Activated T-helper 2 cell treated with anti-CD3 and anti-CD28 coated beads, Interferon-gamma antibody, Interleukin-2, Interleukin-4, amounts not matched to agents 10 μg/mL and 5 μg/mL and 100 μg/mL, durations not matched to agents 14 hours and 24 hours and 36 hours (primary cell): Measurements from ENCODE around the gene PAPPA2. TPM values are rescaled to one million over a fixed set of nuclear protein-coding genes. Genes with fewer than 3 reads are reported as not detected.

Experiments
- DNase-seq: peaks from one replicate; pipeline ENCODE4 v3.0.0; 2021; ENCODE audit warnings: low spot score
- H3K27ac Mint-ChIP-seq: one replicate; pipeline ENCODE4 v1.8.0; 2021; ENCODE audit warnings: mixed read lengths
- H3K27me3 Mint-ChIP-seq: one replicate; pipeline ENCODE4 v1.8.0; 2021; ENCODE audit warnings: low read depth, mixed read lengths
- H3K36me3 Mint-ChIP-seq: one replicate; pipeline ENCODE4 v1.8.0; 2021; ENCODE audit warnings: low read depth, mixed read lengths
- H3K4me1 Mint-ChIP-seq: one replicate; pipeline ENCODE4 v1.8.0; 2021; ENCODE audit warnings: low read depth, mixed read lengths
- H3K4me3 Mint-ChIP-seq: one replicate; pipeline ENCODE4 v1.8.0; 2021; ENCODE audit warnings: low read depth, mild to moderate bottlenecking, moderate library complexity, mixed read lengths
- H3K9me3 Mint-ChIP-seq: one replicate; pipeline ENCODE4 v1.8.0; 2021; ENCODE audit warnings: mixed read lengths
- intact Hi-C: fragments of 100-400 bp; cut with micrococcal nuclease; formaldehyde crosslinking; loops from one replicate; pipeline ENCODE4 v1.15.1; 2023
- total RNA-seq: library from RNA; stranded (reverse); gene quantifications from 2 replicates; pipeline ENCODE4 v1.2.3, GENCODE V29; 2022

Gene PAPPA2
- total RNA-seq, 1 donor from 2014 or later = 0.05 TPM

DNA sequence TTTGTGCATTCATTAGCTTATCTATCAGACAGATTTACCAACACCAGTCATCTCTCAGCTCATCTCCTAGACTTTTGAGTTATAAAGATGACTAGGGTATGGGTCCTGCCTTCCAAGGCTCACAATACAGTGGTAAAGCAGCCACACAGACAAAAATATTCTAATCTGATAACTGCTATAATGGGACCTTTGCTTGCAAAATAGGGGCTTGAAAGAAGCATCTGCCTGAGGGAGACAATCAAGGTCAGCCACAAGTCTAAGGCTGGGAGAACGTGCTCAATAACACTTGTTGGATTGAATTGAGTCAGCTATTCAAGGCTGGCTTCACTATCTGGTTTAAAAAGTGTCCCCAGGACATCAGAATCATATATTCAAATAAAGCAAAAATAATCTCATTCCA is 1.4 kb upstream of the PAPPA2 start:
- H3K4me3 Mint-ChIP-seq = no peak overlapping the region
- no peaks in the 10 kb centered on the region for H3K36me3 Mint-ChIP-seq
- DNase-seq = no peak
- no peaks in the 10 kb centered on the region for H3K9me3 Mint-ChIP-seq
- no peak overlapping the region for H3K27ac Mint-ChIP-seq
- H3K4me1 Mint-ChIP-seq = no peaks in the 10 kb centered on the region
- H3K27me3 Mint-ChIP-seq = no peaks in the 10 kb centered on the region
- intact Hi-C loops = no loop called here

DNA sequence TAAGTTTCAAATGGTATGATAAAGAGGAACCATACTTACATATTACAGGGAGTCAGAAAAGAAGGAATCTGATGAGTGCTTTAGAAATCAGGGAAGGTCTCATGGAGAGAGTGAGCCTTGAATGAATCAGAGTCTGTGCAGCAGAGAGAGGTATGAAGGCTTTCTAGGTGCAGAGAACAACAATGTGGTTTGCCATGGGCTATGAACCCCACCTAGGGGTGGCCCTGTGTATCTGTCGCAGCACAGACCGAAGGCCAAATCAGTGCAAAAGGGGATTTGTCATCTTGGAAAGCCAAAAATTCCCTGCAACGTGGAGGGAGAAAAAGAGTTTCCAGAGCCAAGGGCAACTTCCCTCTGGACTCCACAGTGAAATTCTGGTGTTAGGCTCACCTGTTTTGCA is 3.5 kb downstream of the PAPPA2 start:
- intact Hi-C loops = no loop called here
- no peaks in the 10 kb centered on the region for H3K36me3 Mint-ChIP-seq
- no peaks in the 10 kb centered on the region for H3K27me3 Mint-ChIP-seq
- no peaks in the 10 kb centered on the region for H3K9me3 Mint-ChIP-seq
- DNase-seq = no peak
- H3K4me1 Mint-ChIP-seq = no peaks in the 10 kb centered on the region
- H3K27ac Mint-ChIP-seq = no peak overlapping the region
- no peak overlapping the region for H3K4me3 Mint-ChIP-seq

DNA sequence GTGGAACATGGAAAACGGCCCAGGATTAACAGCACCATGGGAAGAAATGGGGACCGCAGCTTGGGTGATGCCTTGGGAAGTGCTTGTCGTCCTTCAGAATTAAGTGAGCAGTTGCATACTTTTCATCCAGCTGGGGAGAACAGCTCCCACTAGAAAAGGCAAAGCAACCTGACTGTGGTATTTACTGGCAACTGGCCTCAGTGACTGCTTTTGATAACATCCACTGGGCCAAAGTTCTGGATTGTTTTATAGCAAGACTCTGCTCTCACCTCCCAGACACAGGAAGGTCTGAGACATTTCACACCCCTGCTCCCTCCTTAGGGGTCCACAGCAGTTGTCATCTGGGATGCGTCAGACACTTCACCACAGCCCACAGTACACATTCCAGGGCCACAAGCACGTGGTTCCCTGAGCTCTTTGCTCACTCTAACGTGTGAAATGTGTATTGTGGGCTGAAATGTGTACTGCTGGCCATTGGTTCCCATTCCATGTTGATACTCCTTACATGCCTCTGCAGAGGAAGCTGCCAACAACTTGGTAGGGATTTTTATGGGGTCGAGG is 6.6 kb downstream of the PAPPA2 start:
- Mint-ChIP-seq H3K36me3 (no peaks in the 10 kb centered on the region), H3K27me3 (no peaks in the 10 kb centered on the region), H3K9me3 (no peaks in the 10 kb centered on the region), H3K27ac (no peak overlapping the region), H3K4me1 (no peaks in the 10 kb centered on the region), H3K4me3 (no peak overlapping the region)
- no peak for DNase-seq
- intact Hi-C loops = no loop called here

DNA sequence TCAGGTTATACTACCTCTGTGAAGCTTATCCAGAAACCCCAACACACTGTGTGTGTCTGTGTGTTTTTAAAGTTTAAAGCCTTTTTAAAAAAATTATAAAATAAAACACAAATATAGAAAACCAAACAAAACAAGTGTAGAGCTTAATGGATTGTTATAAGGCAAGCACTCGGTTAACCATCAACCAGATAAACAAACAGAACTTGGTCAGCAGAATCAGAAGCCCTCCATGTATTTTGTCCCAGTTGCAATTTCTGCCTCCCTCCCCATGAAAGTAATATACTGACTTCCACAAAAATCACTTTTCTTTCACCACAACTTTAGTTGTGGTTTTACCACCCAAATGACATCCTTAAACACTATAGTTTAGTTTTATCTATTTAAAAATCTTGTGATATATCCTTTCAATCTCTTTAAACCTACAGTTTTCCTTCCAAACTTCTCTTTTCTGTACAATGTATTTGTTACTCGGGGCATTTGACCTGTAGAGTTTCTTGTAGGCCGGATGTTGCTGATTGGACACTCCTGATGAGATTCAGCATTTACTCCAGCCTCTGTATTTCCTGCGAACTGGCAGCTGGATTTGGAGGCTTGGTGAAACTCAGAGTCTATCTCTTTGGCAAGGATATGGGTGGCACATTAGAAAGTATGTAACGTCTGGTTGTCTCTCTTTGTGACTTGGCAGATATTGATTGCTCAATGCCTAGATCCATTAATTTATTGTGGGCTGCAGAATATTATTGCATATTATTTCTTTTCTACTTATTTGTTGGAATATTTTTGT is 8.6 kb downstream of the PAPPA2 start:
- no peaks in the 10 kb centered on the region for H3K9me3 Mint-ChIP-seq
- H3K4me3 Mint-ChIP-seq = no peak overlapping the region
- H3K27ac Mint-ChIP-seq = no peak overlapping the region
- H3K27me3 Mint-ChIP-seq = no peaks in the 10 kb centered on the region
- DNase-seq = no peak
- H3K4me1 Mint-ChIP-seq = no peaks in the 10 kb centered on the region
- no peaks in the 10 kb centered on the region for H3K36me3 Mint-ChIP-seq
- intact Hi-C loops = no loop called here

DNA sequence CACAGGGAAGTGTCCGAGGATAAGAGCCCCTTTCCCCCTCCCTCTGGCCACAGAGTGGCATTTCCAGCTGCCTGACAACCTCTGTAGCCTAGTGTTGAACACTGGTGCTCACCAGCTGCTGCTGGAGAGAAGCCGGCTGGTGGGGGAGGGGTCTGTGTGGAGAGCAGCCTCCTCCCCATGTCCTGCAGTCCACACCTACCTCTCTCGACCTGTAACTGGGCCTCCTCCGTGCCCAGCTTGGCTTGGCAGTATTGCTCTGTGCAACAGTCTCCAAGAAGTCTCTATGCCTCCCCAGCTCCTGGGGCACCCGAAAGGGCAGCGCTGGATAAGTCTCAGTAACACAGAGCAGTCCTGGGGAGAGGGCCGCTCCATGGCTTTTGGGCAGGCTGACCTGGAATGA is 17.0 kb downstream of the PAPPA2 start:
- no peak for DNase-seq
- H3K9me3 Mint-ChIP-seq = no peaks in the 10 kb centered on the region
- H3K4me1 Mint-ChIP-seq = no peaks in the 10 kb centered on the region
- H3K27me3 Mint-ChIP-seq = no peaks in the 10 kb centered on the region
- H3K27ac Mint-ChIP-seq = no peak overlapping the region
- no peak overlapping the region for H3K4me3 Mint-ChIP-seq
- no peaks in the 10 kb centered on the region for H3K36me3 Mint-ChIP-seq
- intact Hi-C loops = no loop called here

DNA sequence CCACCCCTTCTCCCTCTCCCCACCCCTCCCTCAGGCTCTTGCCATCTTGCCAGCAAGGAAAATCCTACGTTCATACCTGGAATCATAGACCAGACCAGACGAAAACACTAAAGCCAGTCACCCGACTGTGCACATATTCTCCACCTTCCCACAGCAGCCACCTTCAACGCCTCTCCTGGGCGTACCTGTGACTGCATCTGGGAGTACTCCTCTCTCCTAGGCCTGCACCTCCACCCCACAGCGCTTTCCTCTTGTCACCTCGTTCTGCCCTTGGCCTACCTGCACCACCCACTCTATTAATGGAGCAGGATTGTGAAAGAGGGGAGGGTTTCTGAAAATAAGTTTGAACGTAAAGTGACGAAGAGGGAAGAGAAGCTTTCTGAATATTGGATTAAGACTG is 17.8 kb downstream of the PAPPA2 start:
- H3K27ac Mint-ChIP-seq = no peak overlapping the region
- H3K36me3 Mint-ChIP-seq = no peaks in the 10 kb centered on the region
- no peaks in the 10 kb centered on the region for H3K4me1 Mint-ChIP-seq
- H3K9me3 Mint-ChIP-seq = no peaks in the 10 kb centered on the region
- intact Hi-C loops = no loop called here
- H3K27me3 Mint-ChIP-seq = no peaks in the 10 kb centered on the region
- H3K4me3 Mint-ChIP-seq = no peak overlapping the region
- no peak for DNase-seq

DNA sequence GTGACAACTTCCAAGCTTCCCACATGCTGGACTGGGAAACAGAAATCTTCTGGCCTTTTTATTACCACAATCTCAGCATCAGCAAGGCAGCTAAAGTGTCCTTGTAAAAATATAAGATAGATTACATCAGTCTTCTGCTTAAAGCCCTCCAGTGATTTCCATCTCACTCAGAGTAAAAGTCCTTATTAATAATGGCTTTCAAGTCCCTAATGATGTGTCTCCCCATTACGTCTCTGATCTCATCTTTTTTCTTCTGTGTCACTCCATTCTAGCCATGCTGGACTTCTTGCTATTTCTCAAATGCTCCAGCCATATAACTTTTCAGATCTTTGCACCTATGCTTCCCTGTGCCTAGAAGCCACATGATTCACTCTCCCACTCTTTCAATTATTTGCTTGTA is 22.1 kb downstream of the PAPPA2 start:
- Mint-ChIP-seq H3K27ac (no peak overlapping the region), H3K9me3 (no peaks in the 10 kb centered on the region), H3K36me3 (no peaks in the 10 kb centered on the region), H3K4me3 (no peak overlapping the region), H3K27me3 (no peaks in the 10 kb centered on the region), H3K4me1 (no peaks in the 10 kb centered on the region)
- DNase-seq = no peak
- intact Hi-C loops = no loop called here

DNA sequence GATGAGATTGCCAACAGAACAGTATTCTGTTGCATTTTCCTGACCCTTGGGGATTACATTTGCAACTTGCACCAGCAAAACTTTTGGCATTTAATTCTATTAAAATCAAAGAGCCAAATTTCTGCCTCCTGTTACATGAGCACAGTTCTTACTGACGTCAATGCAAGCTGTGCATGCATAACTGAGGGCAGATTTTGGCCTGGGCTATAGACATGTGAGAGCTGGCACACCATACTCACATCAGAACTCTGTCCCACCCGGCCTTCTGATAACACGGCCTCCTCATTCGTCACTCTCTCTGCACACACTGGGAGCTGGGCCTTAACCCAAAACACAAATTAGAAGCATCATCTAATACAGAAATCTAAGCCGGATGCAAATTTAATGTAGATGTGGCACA is 31.5 kb downstream of the PAPPA2 start:
- DNase-seq = no peak
- H3K9me3 Mint-ChIP-seq = no peaks in the 10 kb centered on the region
- no peaks in the 10 kb centered on the region for H3K4me1 Mint-ChIP-seq
- no peaks in the 10 kb centered on the region for H3K36me3 Mint-ChIP-seq
- H3K27ac Mint-ChIP-seq = no peak overlapping the region
- no peak overlapping the region for H3K4me3 Mint-ChIP-seq
- no peaks in the 10 kb centered on the region for H3K27me3 Mint-ChIP-seq
- intact Hi-C loops = no loop called here

DNA sequence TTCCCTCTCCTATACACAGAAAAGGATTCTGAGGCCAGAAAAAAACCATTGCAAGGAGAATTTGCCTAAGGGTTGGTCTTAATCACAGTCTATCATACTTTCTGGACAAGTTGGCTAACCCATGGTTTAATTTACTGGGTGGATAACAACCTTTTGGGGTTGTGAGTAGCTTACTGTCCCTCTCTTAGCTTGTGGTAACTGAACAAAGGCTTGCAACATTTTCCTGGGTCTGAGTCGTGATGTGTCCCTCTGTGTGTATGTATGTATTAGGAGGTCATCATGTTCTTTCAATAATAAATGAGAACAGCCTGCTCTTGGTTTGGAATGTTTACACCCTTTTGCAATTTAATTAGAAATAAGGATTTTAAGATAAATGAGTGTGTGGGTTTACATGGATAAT is 36.7 kb downstream of the PAPPA2 start:
- Mint-ChIP-seq H3K4me3 (no peak overlapping the region), H3K27me3 (no peaks in the 10 kb centered on the region), H3K4me1 (no peaks in the 10 kb centered on the region), H3K9me3 (no peaks in the 10 kb centered on the region), H3K27ac (no peak overlapping the region), H3K36me3 (no peaks in the 10 kb centered on the region)
- no peak for DNase-seq
- intact Hi-C loops = no loop called here

DNA sequence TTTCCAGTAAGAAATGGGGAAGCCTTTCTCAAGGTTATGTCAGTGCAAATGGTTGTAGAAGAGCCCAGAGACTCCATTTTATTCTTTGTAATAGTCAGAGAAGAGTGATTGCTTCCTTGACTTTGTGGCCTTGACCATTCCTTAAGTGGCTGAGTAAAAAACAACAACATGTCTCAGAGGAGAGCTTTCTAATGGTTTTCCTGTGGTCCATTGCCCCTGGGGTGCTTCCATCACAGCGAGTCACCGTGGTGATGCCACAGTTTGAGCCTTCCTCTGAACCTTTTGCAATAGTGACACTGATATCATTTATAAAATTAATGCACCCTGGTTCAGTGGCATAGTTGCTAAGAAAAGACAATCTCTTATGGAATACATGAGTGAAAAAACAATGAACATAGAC is 38.6 kb downstream of the PAPPA2 start:
- Mint-ChIP-seq H3K27me3 (no peaks in the 10 kb centered on the region), H3K36me3 (no peaks in the 10 kb centered on the region), H3K4me3 (no peak overlapping the region), H3K4me1 (no peaks in the 10 kb centered on the region), H3K9me3 (no peaks in the 10 kb centered on the region), H3K27ac (no peak overlapping the region)
- no peak for DNase-seq
- intact Hi-C loops = no loop called here

DNA sequence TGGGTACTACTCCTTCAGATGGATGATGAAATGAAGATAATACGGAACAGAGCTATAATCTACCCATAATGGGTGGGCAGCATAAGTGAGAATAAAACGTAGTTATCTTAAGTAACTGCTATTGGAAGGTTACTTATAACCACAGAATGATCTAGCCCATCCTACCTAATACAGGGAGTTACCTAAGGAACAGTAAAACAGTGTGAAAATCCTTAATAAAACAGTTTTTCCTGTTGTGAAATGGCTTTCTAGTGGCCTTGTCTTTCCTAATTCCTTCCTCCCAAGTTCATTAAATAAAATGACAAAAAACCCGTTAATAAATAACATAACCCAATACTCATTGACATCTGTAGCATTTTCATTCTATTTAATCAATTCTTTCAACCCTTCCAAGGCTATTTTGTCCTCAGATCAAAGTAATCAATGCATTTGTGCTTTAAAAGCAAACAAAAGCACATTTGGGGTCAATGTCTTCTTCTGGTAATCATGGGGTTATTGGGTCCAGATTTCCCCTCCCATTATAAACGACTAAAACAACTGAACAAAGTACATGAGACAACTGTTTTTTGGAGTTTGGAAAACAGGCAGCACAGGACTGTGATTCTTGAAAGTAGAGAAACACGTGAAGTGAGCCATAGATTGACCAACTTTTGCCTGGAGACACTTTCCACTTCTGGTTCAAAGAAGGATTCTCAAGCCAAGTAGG is 42.0 kb downstream of the PAPPA2 start:
- no peak for DNase-seq
- no peaks in the 10 kb centered on the region for H3K4me1 Mint-ChIP-seq
- no peaks in the 10 kb centered on the region for H3K27me3 Mint-ChIP-seq
- H3K27ac Mint-ChIP-seq = no peak overlapping the region
- H3K4me3 Mint-ChIP-seq = no peak overlapping the region
- intact Hi-C loops = no loop called here
- no peaks in the 10 kb centered on the region for H3K9me3 Mint-ChIP-seq
- no peaks in the 10 kb centered on the region for H3K36me3 Mint-ChIP-seq

DNA sequence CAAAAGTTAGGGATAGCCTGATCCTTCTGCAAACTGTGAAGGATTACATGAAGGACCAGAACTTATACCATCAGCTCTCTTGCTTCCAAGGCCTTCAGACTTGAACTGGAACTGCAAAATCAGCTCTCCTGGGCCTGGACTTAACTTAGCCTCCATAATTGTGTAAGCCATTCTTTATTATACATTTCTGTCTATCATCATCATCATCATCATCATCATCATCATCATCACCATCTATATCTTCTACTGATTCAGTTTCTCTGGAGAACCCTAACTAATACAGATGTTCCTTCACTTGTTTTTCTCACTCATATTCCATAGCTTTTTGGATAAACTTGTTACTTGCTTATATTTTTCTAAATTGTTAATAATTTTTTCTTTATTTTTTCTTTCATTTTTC is 50.0 kb downstream of the PAPPA2 start:
- DNase-seq = no peak
- H3K9me3 Mint-ChIP-seq = no peaks in the 10 kb centered on the region
- H3K27me3 Mint-ChIP-seq = no peaks in the 10 kb centered on the region
- H3K4me1 Mint-ChIP-seq = no peaks in the 10 kb centered on the region
- no peak overlapping the region for H3K4me3 Mint-ChIP-seq
- intact Hi-C loops = no loop called here
- H3K36me3 Mint-ChIP-seq = no peaks in the 10 kb centered on the region
- H3K27ac Mint-ChIP-seq = no peak overlapping the region

DNA sequence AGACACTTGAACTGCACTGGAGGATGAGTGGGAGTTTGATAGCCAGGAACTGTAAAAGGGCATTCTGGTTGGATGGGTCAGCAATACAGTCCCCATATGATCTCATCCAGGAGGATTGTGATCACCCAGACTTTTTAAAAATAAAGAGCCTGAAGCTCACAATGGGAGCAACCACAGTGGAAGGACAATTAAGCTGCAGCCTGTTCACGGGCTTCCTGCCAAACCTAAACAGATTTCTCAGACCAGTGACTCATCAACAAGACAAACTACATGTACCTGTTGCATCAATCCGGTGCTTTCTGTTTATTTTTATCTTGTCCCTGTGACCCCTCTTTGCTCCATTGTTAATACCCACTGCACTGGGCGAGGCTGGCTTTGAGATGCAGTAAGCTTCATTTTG is 52.3 kb downstream of the PAPPA2 start:
- H3K27ac Mint-ChIP-seq = no peak overlapping the region
- no peak overlapping the region for H3K4me3 Mint-ChIP-seq
- no peaks in the 10 kb centered on the region for H3K27me3 Mint-ChIP-seq
- intact Hi-C loops = no loop called here
- DNase-seq = no peak
- no peaks in the 10 kb centered on the region for H3K4me1 Mint-ChIP-seq
- H3K36me3 Mint-ChIP-seq = no peaks in the 10 kb centered on the region
- no peaks in the 10 kb centered on the region for H3K9me3 Mint-ChIP-seq
